OCI-LY3 (cell line): ENCODE measurements around the gene GPATCH1.

ENCODE experiments used
- EZH2phosphoT487 ChIP-seq: fragments of 200-600 bp; shearing (Covaris generic); IDR thresholded peaks from 2 replicates; pipeline ENCODE4 v1.6.1; 2018; ENCODE audit warnings: antibody characterized with exemption, mixed run types, low read depth
- TF ChIP-seq, protein P1 (sequence below): fragments of 200-600, 300-600 bp; sonication (generic); IDR thresholded peaks from 2 replicates; pipeline ENCODE4 v1.5.1; 2014; ENCODE audit warnings: antibody characterized with exemption, low read length, low read depth

DNA sequence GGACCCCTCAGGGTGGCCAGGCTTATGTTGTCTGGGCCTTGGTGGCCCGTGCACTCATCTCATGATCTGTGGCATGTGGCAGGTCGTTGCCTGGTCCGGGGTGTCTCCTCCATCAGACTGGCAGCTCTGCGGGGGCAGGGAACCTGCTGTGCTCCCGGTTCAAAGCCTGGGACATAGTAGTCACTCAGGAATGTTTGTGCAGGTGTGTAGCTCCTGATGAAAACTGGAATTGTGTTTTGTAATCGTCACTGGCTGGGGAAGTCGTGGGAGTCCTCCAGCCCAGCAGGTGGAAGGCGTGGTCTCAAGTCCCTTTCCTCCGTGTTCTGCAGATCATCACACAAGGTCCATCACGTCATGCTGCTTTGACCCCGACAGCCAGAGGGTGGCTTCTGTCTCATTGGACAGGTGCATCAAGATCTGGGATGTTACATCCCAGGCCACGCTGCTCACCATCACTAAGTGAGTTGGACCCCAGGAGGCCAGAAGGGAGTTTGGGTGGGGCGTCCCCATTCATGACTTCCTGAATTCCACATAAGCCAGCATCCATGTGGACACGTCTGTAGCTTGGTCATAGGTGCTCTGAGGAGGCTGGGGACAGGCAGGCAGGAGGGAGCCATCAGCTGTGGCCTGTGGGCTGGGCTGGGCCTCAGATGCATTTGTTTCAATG, 70.0 kb downstream of the GPATCH1 start:
- TF ChIP-seq EZH2phosphoT487 = no peak
- TF ChIP-seq, protein P1, sequence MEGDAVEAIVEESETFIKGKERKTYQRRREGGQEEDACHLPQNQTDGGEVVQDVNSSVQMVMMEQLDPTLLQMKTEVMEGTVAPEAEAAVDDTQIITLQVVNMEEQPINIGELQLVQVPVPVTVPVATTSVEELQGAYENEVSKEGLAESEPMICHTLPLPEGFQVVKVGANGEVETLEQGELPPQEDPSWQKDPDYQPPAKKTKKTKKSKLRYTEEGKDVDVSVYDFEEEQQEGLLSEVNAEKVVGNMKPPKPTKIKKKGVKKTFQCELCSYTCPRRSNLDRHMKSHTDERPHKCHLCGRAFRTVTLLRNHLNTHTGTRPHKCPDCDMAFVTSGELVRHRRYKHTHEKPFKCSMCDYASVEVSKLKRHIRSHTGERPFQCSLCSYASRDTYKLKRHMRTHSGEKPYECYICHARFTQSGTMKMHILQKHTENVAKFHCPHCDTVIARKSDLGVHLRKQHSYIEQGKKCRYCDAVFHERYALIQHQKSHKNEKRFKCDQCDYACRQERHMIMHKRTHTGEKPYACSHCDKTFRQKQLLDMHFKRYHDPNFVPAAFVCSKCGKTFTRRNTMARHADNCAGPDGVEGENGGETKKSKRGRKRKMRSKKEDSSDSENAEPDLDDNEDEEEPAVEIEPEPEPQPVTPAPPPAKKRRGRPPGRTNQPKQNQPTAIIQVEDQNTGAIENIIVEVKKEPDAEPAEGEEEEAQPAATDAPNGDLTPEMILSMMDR = no peak
